ENCODE data around the gene CTDSPL2.
"Not testable (repeated sequence)": the region's sequence is repeated elsewhere in the genome, so short reads cannot be mapped to it uniquely, and the experiment has no call there.

CTDSPL2 gene

GRCh38 chr15:44482090-44482489 lies 54.7 kb downstream of the CTDSPL2 start:
- no peak for DNase-seq (ENCODE audit: extremely low read depth in 1 of 2, low read depth in 1 of 2)

- no peak for DNase-seq (ENCODE audit: extremely low read depth in 1 of 2, low read depth in 1 of 2)
Measured at GRCh38 chr15:44485880-44486279, 58.5 kb downstream of the CTDSPL2 start.

- no peak for DNase-seq (ENCODE audit: extremely low read depth in 1 of 2, low read depth in 1 of 2)
Measured at GRCh38 chr15:44489464-44489863, 62.0 kb downstream of the CTDSPL2 start.

- no peak for DNase-seq (ENCODE audit: extremely low read depth in 1 of 2, low read depth in 1 of 2)
Measured at GRCh38 chr15:44490622-44491021, 63.2 kb downstream of the CTDSPL2 start.

- no peak for DNase-seq (ENCODE audit: extremely low read depth in 1 of 2, low read depth in 1 of 2)
Measured at GRCh38 chr15:44492040-44492439, 64.6 kb downstream of the CTDSPL2 start.

- DNase-seq (ENCODE audit: extremely low read depth in 1 of 2, low read depth in 1 of 2): no peak
Measured at GRCh38 chr15:44492672-44493071, 65.2 kb downstream of the CTDSPL2 start.

GRCh38 chr15:44495562-44495961 lies 68.1 kb downstream of the CTDSPL2 start:
- no peak for DNase-seq (ENCODE audit: extremely low read depth in 1 of 2, low read depth in 1 of 2)

GRCh38 chr15:44500555-44500954 lies 73.1 kb downstream of the CTDSPL2 start:
- DNase-seq (ENCODE audit: extremely low read depth in 1 of 2, low read depth in 1 of 2): no peak

GRCh38 chr15:44501768-44502366 lies 74.4 kb downstream of the CTDSPL2 start:
- DNase-seq (ENCODE audit: extremely low read depth in 1 of 2, low read depth in 1 of 2): no peak

GRCh38 chr15:44516436-44516835 lies 89.0 kb downstream of the CTDSPL2 start:
- DNase-seq (ENCODE audit: extremely low read depth in 1 of 2, low read depth in 1 of 2): no peak

- DNase-seq (ENCODE audit: extremely low read depth in 1 of 2, low read depth in 1 of 2): no peak
Measured at GRCh38 chr15:44519537-44519936, 92.1 kb downstream of the CTDSPL2 start.

- DNase-seq (ENCODE audit: extremely low read depth in 1 of 2, low read depth in 1 of 2): no peak
Measured at GRCh38 chr15:44525018-44525417, 97.6 kb downstream of the CTDSPL2 start.

GRCh38 chr15:44527241-44527640 lies 99.8 kb downstream of the CTDSPL2 start:
- no peak for DNase-seq (ENCODE audit: extremely low read depth in 1 of 2, low read depth in 1 of 2)

- DNase-seq (ENCODE audit: extremely low read depth in 1 of 2, low read depth in 1 of 2): no peak
Measured at GRCh38 chr15:44529864-44530604, 102.6 kb downstream of the CTDSPL2 start.

GRCh38 chr15:44530653-44531052 lies 103.2 kb downstream of the CTDSPL2 start:
- DNase-seq (ENCODE audit: extremely low read depth in 1 of 2, low read depth in 1 of 2): no peak

GRCh38 chr15:44532275-44532674 lies 104.8 kb downstream of the CTDSPL2 start:
- not testable (repeated sequence) for DNase-seq (ENCODE audit: extremely low read depth in 1 of 2, low read depth in 1 of 2)

GRCh38 chr15:44532689-44533088 lies 105.3 kb downstream of the CTDSPL2 start:
- no peak for DNase-seq (ENCODE audit: extremely low read depth in 1 of 2, low read depth in 1 of 2)

GRCh38 chr15:44535092-44535491 lies 107.7 kb downstream of the CTDSPL2 start:
- no peak for DNase-seq (ENCODE audit: extremely low read depth in 1 of 2, low read depth in 1 of 2)

- DNase-seq (ENCODE audit: extremely low read depth in 1 of 2, low read depth in 1 of 2): no peak
Measured at GRCh38 chr15:44535523-44536301, 108.3 kb downstream of the CTDSPL2 start.

- no peak for DNase-seq (ENCODE audit: extremely low read depth in 1 of 2, low read depth in 1 of 2)
Measured at GRCh38 chr15:44536302-44536961, 109.0 kb downstream of the CTDSPL2 start.
